ENCODE data around the gene CDON. TPM values are rescaled to one million over a fixed set of nuclear protein-coding genes. Genes with fewer than 3 reads are reported as not detected.

CDON gene
- polyA plus RNA-seq, 1 of the 3 experiments (the other 2 are of a cell fraction): 3.7 TPM

GRCh38 chr11:125975634-125976033, 87.0 kb downstream of the CDON start:
- WGBS (ENCODE audit: low lambda C conversion rate): 88% methylated on average over 6 of the region's 6 CpGs
- POLR2A ChIA-PET: no interaction called here
- Histone ChIP-seq H4K20me1 (ENCODE audit: insufficient read depth) (no peaks in the 10 kb centered on the region), H3K4me3 (ENCODE audit: low read depth in 2 of 2, low read length in 1 of 2) (no peak overlapping the region), H3K27ac (ENCODE audit: low read depth in 2 of 2, low read length in 1 of 2) (no peak overlapping the region), H3K9ac (no peak overlapping the region), H3K27me3 (ENCODE audit: insufficient read depth) (no peaks in the 10 kb centered on the region), H3K4me1 (ENCODE audit: control insufficient read depth in 1 of 2, insufficient read depth in 2 of 2, low read depth in 1 of 2, low read length in 1 of 2) (peaks cover 0 to 5% of the 10 kb centered on the region in 2 experiments; a peak in 1 of 4 replicates), H3K36me3 (replicated peaks in 1 of 2; ENCODE audit: control insufficient read depth in 1 of 2, insufficient read depth in 2 of 2, low read length in 1 of 2) (peaks cover 0 to 21% of the 10 kb centered on the region in 2 experiments), H3K79me2 (ENCODE audit: insufficient read depth) (no peaks in the 10 kb centered on the region), H3K9me3 (no peaks in the 10 kb centered on the region), H3F3A (replicated peaks; ENCODE audit: insufficient read depth) (no peaks in the 10 kb centered on the region), H3K9me2 (no peaks in the 10 kb centered on the region), H2AFZ (ENCODE audit: low read depth) (no peak overlapping the region), H3K4me2 (no peak overlapping the region)
- CTCF ChIA-PET: interaction anchor here (1.3 to 1.4 kb wide), 2 partner anchors 86 to 218 kb away, joined by 3 to 4 read pairs; no protein-coding TSS in a partner anchor
- no peak for TF ChIP-seq TCF12 (IDR thresholded peaks at IDR 0.05)
- TF ChIP-seq POLR2AphosphoS5 (IDR thresholded peaks at IDR 0.05; ENCODE audit: low read depth, low read length): no peak
- TF ChIP-seq IRF3 (IDR thresholded peaks at IDR 0.05; ENCODE audit: low read depth, low read length): no peak
- no peak for DNase-seq

GRCh38 chr11:125974284-125974683, 88.4 kb downstream of the CDON start:
- DNase-seq: no peak
- Histone ChIP-seq H3K9ac (no peak overlapping the region), H3K4me1 (ENCODE audit: control insufficient read depth in 1 of 2, insufficient read depth in 2 of 2, low read depth in 1 of 2, low read length in 1 of 2) (peaks cover 0 to 5% of the 10 kb centered on the region in 2 experiments; a peak in 1 of 4 replicates), H3K9me2 (no peaks in the 10 kb centered on the region), H3K4me2 (no peak overlapping the region), H3K27ac (ENCODE audit: low read depth in 2 of 2, low read length in 1 of 2) (no peak overlapping the region), H3K4me3 (ENCODE audit: low read depth in 2 of 2, low read length in 1 of 2) (no peak overlapping the region), H3K27me3 (ENCODE audit: insufficient read depth) (no peaks in the 10 kb centered on the region), H4K20me1 (ENCODE audit: insufficient read depth) (no peaks in the 10 kb centered on the region), H3F3A (replicated peaks; ENCODE audit: insufficient read depth) (no peaks in the 10 kb centered on the region), H2AFZ (ENCODE audit: low read depth) (no peak overlapping the region), H3K9me3 (no peaks in the 10 kb centered on the region), H3K79me2 (ENCODE audit: insufficient read depth) (no peaks in the 10 kb centered on the region), H3K36me3 (replicated peaks in 1 of 2; ENCODE audit: control insufficient read depth in 1 of 2, insufficient read depth in 2 of 2, low read length in 1 of 2) (peaks cover 0 to 16% of the 10 kb centered on the region in 2 experiments)
- no peak for TF ChIP-seq PBX3 (IDR thresholded peaks at IDR 0.05)
- no peak for TF ChIP-seq USF2 (IDR thresholded peaks at IDR 0.05; ENCODE audit: borderline replicate concordance, low read depth, low read length)
- TF ChIP-seq RXRA (IDR thresholded peaks at IDR 0.05; ENCODE audit: borderline replicate concordance, low read depth): no peak
- no peak for TF ChIP-seq EZH2phosphoT487 (IDR thresholded peaks at IDR 0.05; ENCODE audit: borderline replicate concordance, low read depth)
- no peak for TF ChIP-seq RAD21 (IDR thresholded peaks at IDR 0.05; ENCODE audit: low read length)
- TF ChIP-seq CHD2 (IDR thresholded peaks at IDR 0.05; ENCODE audit: low read length, partially characterized antibody): no peak
- no peak for TF ChIP-seq POLR2AphosphoS5 (IDR thresholded peaks at IDR 0.05; ENCODE audit: low read depth, low read length)
- TF ChIP-seq EP300 (IDR thresholded peaks at IDR 0.05; ENCODE audit: borderline replicate concordance in 1 of 2, low read depth in 1 of 2, low read length in 1 of 2): no peak
- no peak for TF ChIP-seq IRF3 (IDR thresholded peaks at IDR 0.05; ENCODE audit: low read depth, low read length)
- no peak for TF ChIP-seq YY1 (IDR thresholded peaks at IDR 0.05; ENCODE audit: low read depth)
- no peak for TF ChIP-seq MEF2A (IDR thresholded peaks at IDR 0.05; ENCODE audit: borderline replicate concordance, low read depth)
- no peak for TF ChIP-seq NFIC (IDR thresholded peaks at IDR 0.05; ENCODE audit: borderline replicate concordance)
- TF ChIP-seq TEAD4 (IDR thresholded peaks at IDR 0.05; ENCODE audit: borderline replicate concordance, insufficient read depth): no peak
- no peak for TF ChIP-seq FOXM1 (IDR thresholded peaks at IDR 0.05; ENCODE audit: low read depth)
- no peak for TF ChIP-seq ZBTB33 (IDR thresholded peaks at IDR 0.05; ENCODE audit: borderline replicate concordance, low read depth)
- CTCF ChIA-PET: no interaction called here
- POLR2A ChIA-PET: no interaction called here
